Fibroblast of pulmonary artery (primary cell): ENCODE results near the gene CHMP3.
A peak's percentile ranks its signal among the peaks of the same experiment; 100 is the strongest.
"Not testable (repeated sequence)": the region's sequence is repeated elsewhere in the genome, so short reads cannot be mapped to it uniquely, and the experiment has no call there.

Experiments used
- DNase-seq: peaks from one replicate; pipeline ENCODE4 v3.0.0-alpha.2; 2010; ENCODE audit warnings: low read depth
- H3K4me3 ChIP-seq: replicated peaks from 2 replicates; pipeline ENCODE4 v1.5.1; 2011; ENCODE audit warnings: low read depth, mild to moderate bottlenecking, control low read depth, low read length, moderate library complexity
- CTCF ChIP-seq: IDR thresholded peaks from 2 replicates; pipeline ENCODE4 v1.5.1; 2011; ENCODE audit warnings: mild to moderate bottlenecking, control low read depth, low read length, inconsistent platforms; ENCODE audit errors: missing control alignments

CHMP3 gene

GRCh38 chr2:86545296-86545924 is 17.8 kb downstream of the CHMP3 start:
- DNase-seq, H3K4me3 ChIP-seq: not testable (repeated sequence)

- DNase-seq = not testable (repeated sequence)
These were observed 18.8 kb downstream of the CHMP3 start for GRCh38 chr2:86544278-86545099.

GRCh38 chr2:86543793-86544192 is 19.4 kb downstream of the CHMP3 start:
- DNase-seq = no peak
- H3K4me3 ChIP-seq = no peak overlapping the region
- TF ChIP-seq CTCF = no peak

More at GRCh38 chr2:86544278-86545099, 18.8 kb downstream of the CHMP3 start:
- not testable (repeated sequence) for H3K4me3 ChIP-seq

GRCh38 chr2:86543335-86543734 is 19.9 kb downstream of the CHMP3 start:
- DNase-seq = peak; percentile 7

GRCh38 chr2:86542814-86543213 is 20.4 kb downstream of the CHMP3 start:
- TF ChIP-seq CTCF = no peak
- no peak overlapping the region for H3K4me3 ChIP-seq
- no peak for DNase-seq

More at GRCh38 chr2:86543335-86543734, 19.9 kb downstream of the CHMP3 start:
- no peak for TF ChIP-seq CTCF
- H3K4me3 ChIP-seq = no peak overlapping the region

GRCh38 chr2:86541334-86541733 is 21.9 kb downstream of the CHMP3 start:
- no peak overlapping the region for H3K4me3 ChIP-seq
- no peak for TF ChIP-seq CTCF
- peak; percentile 37 for DNase-seq

GRCh38 chr2:86533589-86533988 is 29.7 kb downstream of the CHMP3 start:
- TF ChIP-seq CTCF = no peak
- DNase-seq = no peak
- H3K4me3 ChIP-seq = no peak overlapping the region
